OCI-LY1 (cell line): ENCODE measurements around the gene DOCK3.
A peak's percentile ranks its signal among the peaks of the same experiment; 100 is the strongest.

ENCODE experiments used
- H2AFZ ChIP-seq: fragments of 200-600 bp; sonication (generic), shearing (Covaris generic); 2 replicates; pipeline ENCODE4 v1.6.0; 2014; ENCODE audit warnings: antibody characterized with exemption, mild to moderate bottlenecking, low read length
- H3F3A ChIP-seq: fragments of 200-600 bp; sonication (generic), shearing (Covaris generic); 2 replicates; pipeline ENCODE4 v1.6.0; 2014; ENCODE audit warnings: mild to moderate bottlenecking, antibody characterized with exemption, low read length, moderate library complexity; ENCODE audit not compliant: insufficient read depth
- H3K27ac ChIP-seq: fragments of 200-600 bp; sonication (generic); 2 replicates; pipeline ENCODE4 v1.5.1; 2014; ENCODE audit warnings: low read length, mixed run types, mild to moderate bottlenecking, low read depth; ENCODE audit not compliant: poor library complexity, severe bottlenecking
- H3K27me3 ChIP-seq: fragments of 200-600 bp; sonication (generic); 2 replicates; pipeline ENCODE4 v1.6.0; 2014; ENCODE audit warnings: antibody characterized with exemption, mild to moderate bottlenecking, low read length, moderate library complexity; ENCODE audit not compliant: insufficient read depth
- H3K36me3 ChIP-seq: fragments of 200-600 bp; sonication (generic); 2 replicates; pipeline ENCODE4 v1.6.1; 2014; ENCODE audit warnings: mild to moderate bottlenecking, antibody characterized with exemption, low read length, moderate library complexity, mixed read lengths; ENCODE audit not compliant: insufficient read depth
- H3K4me1 ChIP-seq: fragments of 200-600 bp; sonication (generic); 2 replicates; pipeline ENCODE4 v1.5.1; 2014; ENCODE audit warnings: mild to moderate bottlenecking, low read length, moderate library complexity; ENCODE audit not compliant: insufficient read depth, severe bottlenecking
- H3K4me2 ChIP-seq: fragments of 200-600 bp; sonication (generic), shearing (Covaris generic); 2 replicates; pipeline ENCODE4 v1.6.1; 2014; ENCODE audit warnings: low read length
- H3K4me3 ChIP-seq: fragments of 200-600 bp; sonication (generic); 2 replicates; pipeline ENCODE4 v1.5.1; 2014; ENCODE audit warnings: low read length, low read depth, mild to moderate bottlenecking, mixed read lengths; ENCODE audit not compliant: poor library complexity, severe bottlenecking
- H3K79me2 ChIP-seq: fragments of 200-600 bp; shearing (Covaris generic); 2 replicates; pipeline ENCODE4 v1.6.1; 2016; ENCODE audit warnings: mixed run types, low read length, mixed read lengths; ENCODE audit not compliant: insufficient read depth
- H3K9ac ChIP-seq: fragments of 200-600 bp; sonication (generic), shearing (Covaris generic); 2 replicates; pipeline ENCODE4 v1.6.1; 2014; ENCODE audit warnings: mild to moderate bottlenecking, low read length, mixed read lengths
- H3K9me2 ChIP-seq: fragments of 200-600 bp; sonication (generic), shearing (Covaris generic); 2 replicates; pipeline ENCODE4 v1.6.1; 2014; ENCODE audit warnings: low read depth, mild to moderate bottlenecking, low read length, mixed read lengths
- H3K9me3 ChIP-seq: fragments of 200-600 bp; shearing (Covaris generic); 2 replicates; pipeline ENCODE4 v1.6.1; 2014; ENCODE audit warnings: low read length, mixed read lengths
- H4K20me1 ChIP-seq: fragments of 200-600 bp; sonication (generic), shearing (Covaris generic); 2 replicates; pipeline ENCODE4 v1.6.0; 2016; ENCODE audit warnings: mild to moderate bottlenecking, low read length; ENCODE audit not compliant: insufficient read depth
- CTCF ChIP-seq: fragments of 200-600 bp; sonication (generic), shearing (Covaris generic); IDR thresholded peaks from 2 replicates; pipeline ENCODE4 v1.5.1; 2017; ENCODE audit warnings: mild to moderate bottlenecking, antibody characterized with exemption, low read length, moderate library complexity, mixed read lengths
- EZH2 ChIP-seq: fragments of 200-600 bp; sonication (generic), shearing (Covaris generic); IDR thresholded peaks from 2 replicates; pipeline ENCODE4 v1.8.0; 2017; ENCODE audit warnings: borderline replicate concordance, mixed run types, mild to moderate bottlenecking, antibody characterized with exemption, low read length, moderate library complexity, mixed read lengths

The DOCK3 gene

GRCh38 chr3:50651445-50651844 is 23.3 kb upstream of the DOCK3 start:
- Histone ChIP-seq H3K4me2 (no peak overlapping the region), H3K27ac (no peak overlapping the region), H3F3A (no peaks in the 10 kb centered on the region), H4K20me1 (no peaks in the 10 kb centered on the region), H3K9ac (no peak overlapping the region), H3K27me3 (no peaks in the 10 kb centered on the region; the same call in 1 of the 2 replicates), H3K9me2 (no peaks in the 10 kb centered on the region), H3K9me3 (no peaks in the 10 kb centered on the region), H3K36me3 (no peaks in the 10 kb centered on the region), H3K4me1 (no peaks in the 10 kb centered on the region), H3K4me3 (no peak overlapping the region), H2AFZ (no peak overlapping the region), H3K79me2 (no peaks in the 10 kb centered on the region)
- TF ChIP-seq CTCF (no peak), EZH2 (no peak)

GRCh38 chr3:50651920-50652529 is 22.7 kb upstream of the DOCK3 start:
- Histone ChIP-seq H2AFZ (no peak overlapping the region), H3F3A (no peaks in the 10 kb centered on the region), H4K20me1 (no peaks in the 10 kb centered on the region), H3K27ac (no peak overlapping the region), H3K4me1 (no peaks in the 10 kb centered on the region), H3K79me2 (no peaks in the 10 kb centered on the region), H3K27me3 (no peaks in the 10 kb centered on the region; the same call in 1 of the 2 replicates), H3K9me3 (no peaks in the 10 kb centered on the region), H3K9ac (no peak overlapping the region), H3K36me3 (no peaks in the 10 kb centered on the region), H3K4me2 (no peak overlapping the region), H3K4me3 (no peak overlapping the region), H3K9me2 (no peaks in the 10 kb centered on the region)
- TF ChIP-seq CTCF (no peak), EZH2 (no peak)

GRCh38 chr3:50652709-50653108 is 22.0 kb upstream of the DOCK3 start:
- no peaks in the 10 kb centered on the region for H3K36me3 ChIP-seq
- H3K79me2 ChIP-seq = no peaks in the 10 kb centered on the region
- H3K9me2 ChIP-seq = no peaks in the 10 kb centered on the region
- H3K9me3 ChIP-seq = no peaks in the 10 kb centered on the region
- no peak overlapping the region for H3K4me2 ChIP-seq
- H2AFZ ChIP-seq = no peak overlapping the region
- H3K27ac ChIP-seq = no peak overlapping the region
- no peaks in the 10 kb centered on the region for H3K4me1 ChIP-seq
- H3K9ac ChIP-seq = no peak overlapping the region
- no peaks in the 10 kb centered on the region for H3F3A ChIP-seq
- H3K4me3 ChIP-seq = no peak overlapping the region
- no peaks in the 10 kb centered on the region; the same call in 1 of the 2 replicates for H3K27me3 ChIP-seq
- TF ChIP-seq CTCF (peak; percentile 67), EZH2 (no peak)
- H4K20me1 ChIP-seq = no peaks in the 10 kb centered on the region
